GM21447 (cell line): ENCODE results near the gene NHS.

ENCODE experiments used
- ATAC-seq: cut with Tn5 transposase; IDR thresholded peaks from one replicate; pipeline ENCODE4 v1.9.1; 2021; ENCODE audit not compliant: unreplicated experiment

Gene NHS

DNA sequence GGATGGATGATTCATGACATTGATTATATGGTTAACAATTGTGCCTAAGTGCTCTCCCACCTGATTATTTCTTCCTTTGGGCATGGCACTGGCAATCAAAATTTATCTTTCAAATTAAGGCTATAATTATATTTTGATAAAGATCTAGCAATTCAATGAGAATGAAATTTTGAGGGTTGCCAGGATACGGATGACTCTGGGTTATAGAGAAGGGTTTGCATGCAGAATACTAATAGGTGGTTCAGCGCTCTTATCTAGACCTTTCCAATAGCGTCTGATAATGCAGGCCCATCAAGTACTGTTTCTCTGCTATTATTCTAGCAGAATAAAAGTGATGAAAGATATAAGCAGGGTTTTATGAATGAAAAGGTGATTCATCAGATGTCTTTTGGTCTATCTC, 287.4 kb downstream of the NHS start:
- no peak for ATAC-seq

DNA sequence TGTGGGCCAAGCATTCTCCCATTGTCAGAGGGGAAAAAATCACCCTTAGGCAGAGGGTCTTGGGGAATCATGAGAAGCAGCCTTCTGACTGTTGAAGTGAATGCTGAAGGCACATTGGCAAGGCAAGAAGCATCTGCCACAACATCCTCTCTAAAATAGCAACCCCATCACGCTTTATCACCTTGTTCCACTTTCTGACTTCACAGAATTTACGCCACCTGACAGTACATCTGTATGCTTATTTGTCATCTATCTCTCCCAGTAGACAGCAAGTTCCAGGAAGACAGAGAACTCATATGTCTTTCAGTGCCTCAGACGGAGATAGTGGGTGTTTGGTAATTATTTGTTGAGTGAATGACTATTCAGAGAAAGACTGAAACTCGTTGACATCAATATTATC, 293.9 kb downstream of the NHS start:
- no peak for ATAC-seq

DNA sequence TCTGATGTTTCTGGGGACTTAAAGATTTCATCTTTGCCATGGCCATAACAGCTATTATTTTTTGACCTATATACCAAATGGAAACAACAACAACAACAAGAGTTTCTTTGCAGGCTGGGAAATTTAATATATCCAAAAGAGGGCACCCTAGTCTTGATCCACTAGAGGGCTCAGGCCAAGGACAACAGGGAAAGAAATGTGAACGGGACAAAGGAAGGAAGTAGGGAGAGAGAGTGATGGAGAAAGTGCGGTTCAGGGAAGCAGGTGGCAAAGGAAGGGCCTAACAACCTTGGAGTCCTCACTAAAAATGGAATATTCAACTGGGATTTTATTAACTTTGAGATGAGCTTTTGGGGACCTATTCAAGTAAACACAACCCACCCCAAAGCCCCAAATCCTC, 294.5 kb downstream of the NHS start:
- no peak for ATAC-seq

DNA sequence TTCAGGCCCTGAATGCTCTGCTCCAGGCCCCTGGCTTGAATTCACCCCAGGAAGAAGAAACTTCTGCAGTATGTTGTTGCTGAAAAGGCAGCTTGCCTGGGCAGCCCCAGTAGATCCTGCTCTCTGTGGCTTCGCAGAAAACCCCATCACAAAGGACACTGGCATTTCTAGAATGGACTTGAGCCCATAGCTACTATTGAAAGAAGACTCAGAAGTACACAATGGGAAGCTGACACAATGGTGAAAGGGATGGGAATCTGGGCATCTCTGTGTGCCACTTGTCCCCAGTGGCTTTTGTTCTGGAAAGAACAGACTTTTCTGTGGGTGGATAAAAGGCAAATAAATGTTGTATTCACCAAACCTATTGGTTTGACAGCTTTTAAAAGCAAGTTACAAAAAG, 294.9 kb downstream of the NHS start:
- no peak for ATAC-seq

DNA sequence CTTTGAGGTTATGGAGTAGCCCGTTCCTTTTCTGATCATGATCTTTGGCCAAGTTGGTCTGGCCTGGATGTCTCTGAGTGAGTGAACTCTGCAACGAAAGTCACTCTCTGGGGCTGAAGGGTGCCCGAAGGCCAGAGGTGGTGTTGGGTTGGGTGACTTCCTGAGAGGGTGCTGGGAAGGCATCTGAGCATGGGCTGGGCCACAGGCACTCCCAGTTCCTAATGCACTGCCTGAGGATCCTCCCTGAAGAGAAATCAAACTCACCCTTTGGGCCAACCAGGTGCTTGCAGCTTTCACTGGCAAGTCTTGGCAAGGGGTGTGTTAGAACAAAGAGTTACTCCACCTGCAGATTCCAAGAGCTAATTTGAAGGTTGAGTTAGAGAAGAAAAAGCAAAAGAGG, 295.9 kb downstream of the NHS start:
- no peak for ATAC-seq

DNA sequence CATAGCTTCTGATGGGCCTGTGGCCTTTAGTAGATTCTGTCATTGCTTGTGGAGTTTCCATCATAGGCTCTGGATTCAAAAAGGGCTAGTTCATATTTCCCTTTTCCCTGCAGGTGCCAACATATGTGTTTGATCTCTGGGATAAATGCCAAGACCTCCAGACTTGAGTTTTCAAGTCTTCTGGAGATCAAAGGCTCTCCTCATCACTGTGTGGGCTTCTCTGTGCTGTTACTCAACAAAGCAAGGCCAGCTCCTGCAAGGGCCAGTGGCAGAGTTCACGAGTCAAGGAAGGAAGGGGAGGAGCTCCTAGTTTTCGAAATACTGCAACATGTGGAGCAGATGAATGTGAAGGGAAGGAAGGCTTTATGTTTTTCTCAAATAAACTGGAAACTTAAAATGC, 299.6 kb downstream of the NHS start:
- ATAC-seq = no peak

DNA sequence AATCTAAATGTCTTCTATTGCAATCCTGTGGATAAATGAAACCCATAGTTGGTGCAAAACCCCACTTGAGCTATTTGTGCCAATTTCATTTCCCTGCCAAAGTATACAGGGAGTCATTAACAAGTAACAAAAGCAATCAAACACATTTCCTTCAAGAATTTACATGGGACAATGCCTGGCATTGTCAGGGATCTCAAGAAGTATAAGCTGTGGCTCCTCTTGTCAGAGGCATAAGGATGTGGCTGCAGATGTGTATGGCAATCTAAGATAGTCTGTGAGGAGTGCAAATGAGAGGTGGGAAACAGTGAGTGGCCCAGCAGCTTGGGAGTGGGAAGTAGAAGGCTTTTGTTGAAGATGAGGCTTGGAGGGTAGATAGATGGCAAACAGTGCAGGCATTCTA, 304.3 kb downstream of the NHS start:
- no peak for ATAC-seq

DNA sequence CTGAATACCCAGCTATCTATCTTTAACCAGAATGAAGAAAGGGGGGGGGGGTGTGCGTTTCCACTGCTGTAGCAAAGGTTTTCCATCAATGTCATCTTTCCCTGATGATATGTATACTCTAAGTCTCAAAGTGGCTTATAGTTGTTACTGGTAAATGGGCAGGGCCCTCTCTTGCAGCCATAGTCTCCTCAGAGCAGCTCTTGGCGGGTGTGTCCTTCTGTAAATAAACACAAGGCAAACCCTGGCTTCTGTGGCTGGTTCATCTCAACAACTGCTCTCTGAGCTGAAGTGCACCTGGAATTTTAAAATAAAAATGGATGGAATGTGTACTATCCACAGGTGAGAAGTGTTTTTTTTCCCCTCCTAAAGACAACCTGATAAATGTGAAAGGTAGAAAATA, 304.8 kb downstream of the NHS start:
- no peak for ATAC-seq

DNA sequence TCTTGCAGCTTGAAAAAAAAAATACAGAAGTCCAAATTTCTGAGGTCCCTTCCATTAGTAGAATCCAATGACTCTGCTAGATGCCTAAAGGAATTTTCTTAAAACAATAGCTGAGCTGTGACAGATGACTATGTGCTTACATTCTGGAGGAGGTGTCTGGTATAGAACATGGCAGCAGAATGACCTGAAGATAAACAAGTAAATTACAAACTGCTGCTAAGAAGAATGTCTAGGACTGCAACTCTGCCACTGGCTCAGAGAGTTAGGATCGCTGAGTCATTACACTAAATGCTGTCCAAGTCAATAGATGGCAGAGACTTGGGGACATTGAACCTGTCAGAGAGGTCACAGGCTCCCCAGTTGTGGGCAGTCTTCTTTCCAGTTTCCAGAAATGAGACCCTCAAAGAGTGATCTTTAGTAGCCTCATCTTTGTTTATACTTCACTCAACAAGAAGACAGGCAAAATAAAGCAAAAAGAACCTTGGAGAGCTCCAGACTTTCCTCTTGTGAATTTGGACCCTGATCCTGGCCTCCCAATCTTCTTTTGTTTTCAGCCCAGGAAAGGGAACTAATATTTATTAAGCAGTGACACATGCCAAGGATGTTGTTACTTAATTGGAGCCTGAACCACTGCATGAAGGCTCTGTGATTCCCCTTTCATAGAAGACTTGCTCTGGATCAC, 305.9 kb downstream of the NHS start:
- no peak for ATAC-seq

DNA sequence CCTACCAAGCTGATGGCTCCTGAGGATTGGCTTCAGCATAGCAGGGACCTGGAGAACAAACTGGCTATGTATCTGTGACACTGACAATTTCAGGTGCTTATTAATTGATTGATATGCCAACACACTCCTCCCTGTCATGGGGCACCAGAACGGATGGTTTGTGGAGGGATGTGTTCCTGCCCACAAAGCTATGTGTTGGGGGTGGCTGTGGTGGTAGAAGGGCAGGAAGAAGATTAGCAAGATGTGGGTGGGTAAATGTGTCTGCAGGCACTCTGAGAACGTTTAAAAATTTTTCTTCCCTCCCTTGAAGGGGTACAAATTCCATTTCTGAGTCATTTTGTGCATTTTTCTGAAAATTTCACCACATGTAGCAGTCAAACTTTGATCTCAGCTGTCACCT, 307.3 kb downstream of the NHS start:
- ATAC-seq = no peak

DNA sequence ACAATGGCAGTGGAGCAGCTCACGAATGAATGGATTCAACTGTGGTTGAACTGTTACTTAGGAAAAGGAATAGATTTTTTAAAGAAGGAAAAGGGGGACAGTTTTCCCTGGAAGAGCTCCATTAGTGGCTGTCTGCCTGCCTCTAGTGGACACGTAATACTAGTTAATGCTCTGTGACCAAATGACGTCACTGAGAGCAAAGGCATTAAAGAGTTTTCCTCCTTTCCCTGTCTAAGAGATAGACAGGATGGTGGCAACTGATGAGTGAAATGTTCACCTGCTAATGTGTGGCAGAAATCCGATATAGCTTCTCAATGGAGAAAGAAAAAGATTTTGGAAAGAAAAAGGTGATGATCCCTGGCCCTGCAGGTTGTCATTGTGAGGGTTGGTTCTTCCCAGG, 310.0 kb downstream of the NHS start:
- no peak for ATAC-seq

DNA sequence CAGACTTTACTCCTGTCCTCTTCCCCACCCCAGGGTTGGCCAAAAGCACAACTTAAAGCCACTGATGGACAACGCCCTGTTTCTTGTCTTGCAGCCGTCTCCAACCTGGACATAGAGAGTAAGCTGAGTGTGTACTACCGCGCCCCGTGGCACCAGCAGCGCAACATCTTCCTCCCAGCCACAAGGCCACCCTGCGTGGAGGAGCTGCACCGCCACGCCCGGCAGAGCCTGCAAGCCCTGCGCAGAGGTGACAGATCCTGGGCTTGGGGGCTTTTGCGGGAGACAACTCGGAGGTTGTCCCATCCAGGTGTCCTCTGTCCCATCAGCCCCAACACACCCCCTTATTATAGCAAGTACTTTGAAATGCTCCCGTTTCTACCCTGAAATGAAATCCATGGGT, 312.6 kb downstream of the NHS start:
- no peak for ATAC-seq

DNA sequence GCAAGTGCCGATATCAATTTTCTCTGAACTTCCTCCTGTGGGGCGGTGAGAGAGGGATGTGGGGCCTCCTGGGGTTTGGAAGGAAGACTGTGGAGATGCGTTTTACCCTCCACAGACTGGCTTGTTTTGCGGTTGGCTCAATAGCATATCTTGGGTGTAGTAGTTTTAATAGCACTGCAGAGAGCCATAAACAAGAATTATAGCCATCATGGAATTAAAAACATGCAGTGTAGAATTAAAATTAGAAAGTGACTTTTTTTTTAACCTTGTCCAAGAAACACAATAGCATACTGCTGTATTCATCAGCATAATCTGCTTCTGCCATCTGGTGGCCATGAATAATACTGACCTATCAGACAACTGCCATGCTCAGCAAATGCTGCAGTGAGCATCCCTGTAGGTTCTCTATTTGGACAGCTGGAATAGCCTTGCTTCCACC, 315.0 kb downstream of the NHS start:
- no peak for ATAC-seq

DNA sequence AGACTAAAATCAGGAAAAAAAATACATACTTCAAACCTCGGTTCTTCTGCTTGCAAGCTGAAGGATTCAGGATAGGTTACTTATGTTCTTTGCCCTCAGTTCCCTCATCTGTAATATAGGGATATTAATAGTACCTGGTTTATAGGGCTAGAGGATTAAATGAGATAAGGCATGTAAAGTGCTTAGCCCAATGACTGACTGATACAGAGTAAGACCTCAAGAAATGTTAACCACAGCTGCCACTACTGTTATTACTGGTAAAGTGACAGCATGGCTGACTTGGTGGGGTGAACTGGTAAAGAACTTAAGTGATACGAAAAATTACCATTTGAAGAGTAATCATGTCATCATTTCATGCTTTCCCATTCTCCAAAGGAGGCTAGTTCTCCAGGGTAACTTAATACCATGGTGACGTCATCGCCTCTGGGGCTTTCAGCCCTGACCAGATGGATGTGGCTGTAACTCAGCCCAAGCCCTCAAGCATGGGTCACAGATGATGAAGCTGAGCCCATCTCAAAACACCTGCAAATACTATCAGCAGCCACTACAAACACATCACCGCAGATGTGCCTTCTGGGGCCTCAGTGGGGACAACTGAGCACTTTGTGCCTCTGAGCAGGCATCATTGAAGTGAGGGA, 317.8 kb downstream of the NHS start:
- ATAC-seq = no peak

DNA sequence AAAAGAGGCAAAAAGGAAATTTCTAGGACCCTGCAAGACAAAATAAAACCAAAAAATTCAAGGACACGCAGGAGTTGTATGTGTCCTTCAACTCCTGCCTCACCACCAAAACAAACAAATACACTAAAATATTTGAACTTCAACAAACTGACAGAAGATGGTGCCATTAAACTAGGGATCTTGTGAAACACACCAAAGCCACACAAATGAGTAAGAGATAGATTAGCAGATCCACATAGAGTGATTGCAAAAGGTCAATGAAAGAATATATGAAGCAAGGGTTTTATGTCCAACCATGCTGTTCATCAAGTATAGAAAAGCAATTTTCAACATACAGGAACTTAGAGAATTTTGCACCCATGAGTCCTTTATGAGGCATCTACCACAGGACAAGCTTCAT, 322.2 kb downstream of the NHS start:
- ATAC-seq = no peak

DNA sequence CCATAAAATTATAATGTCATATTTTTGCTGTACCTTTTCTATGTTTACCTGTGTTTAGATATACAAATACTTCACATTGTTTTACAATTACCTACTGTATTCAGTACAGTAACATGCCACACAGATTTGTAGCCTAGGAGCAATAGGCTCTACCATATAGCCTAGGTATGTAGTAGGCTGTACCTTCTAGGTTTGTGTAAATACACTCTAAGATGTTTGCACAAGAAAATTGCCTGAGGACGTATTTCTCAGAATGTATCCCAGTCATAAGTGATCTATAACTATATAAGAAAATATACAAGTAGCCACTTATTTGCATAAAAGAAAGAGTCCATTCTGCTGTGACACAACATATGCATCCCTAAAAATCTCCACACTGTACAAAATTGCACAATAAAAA, 326.0 kb downstream of the NHS start:
- ATAC-seq = no peak

DNA sequence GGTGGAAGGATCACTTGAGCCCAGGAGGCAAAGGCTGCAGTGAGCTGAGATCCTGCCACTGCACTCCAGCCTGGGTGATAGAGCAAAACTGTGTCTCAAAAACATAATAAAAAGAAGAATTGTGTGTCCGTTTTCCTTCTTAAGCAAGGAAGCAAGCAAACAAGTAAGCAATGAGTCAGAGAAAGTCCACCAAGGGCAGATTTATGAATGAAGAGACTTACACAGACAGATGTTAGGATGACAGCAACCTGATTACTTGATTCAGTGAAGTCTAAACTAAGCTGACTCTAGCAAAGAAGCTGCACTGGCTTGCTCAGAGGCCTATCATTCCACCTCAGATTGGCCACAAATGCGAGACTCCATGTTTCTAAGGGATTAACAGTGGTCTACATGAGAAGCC, 328.2 kb downstream of the NHS start:
- no peak for ATAC-seq

DNA sequence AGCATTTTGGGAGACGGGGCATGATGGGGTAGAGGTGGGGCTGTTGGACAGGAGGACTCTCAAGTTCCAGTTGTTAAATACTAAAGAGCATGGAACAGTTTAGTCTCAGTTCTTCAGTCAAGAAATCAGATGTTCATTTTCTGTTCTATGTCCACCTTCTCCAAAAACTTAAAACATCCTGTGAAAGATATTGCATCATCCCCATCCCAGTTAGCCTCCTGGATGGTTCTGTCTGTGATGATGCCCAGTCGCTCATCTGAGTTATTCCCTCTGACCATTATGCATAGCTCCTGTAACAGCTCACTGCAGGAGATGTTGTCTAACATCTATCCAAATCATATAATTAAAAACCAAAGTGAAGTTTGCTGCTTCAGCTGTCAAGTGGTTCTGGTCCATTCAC, 330.2 kb downstream of the NHS start:
- no peak for ATAC-seq

DNA sequence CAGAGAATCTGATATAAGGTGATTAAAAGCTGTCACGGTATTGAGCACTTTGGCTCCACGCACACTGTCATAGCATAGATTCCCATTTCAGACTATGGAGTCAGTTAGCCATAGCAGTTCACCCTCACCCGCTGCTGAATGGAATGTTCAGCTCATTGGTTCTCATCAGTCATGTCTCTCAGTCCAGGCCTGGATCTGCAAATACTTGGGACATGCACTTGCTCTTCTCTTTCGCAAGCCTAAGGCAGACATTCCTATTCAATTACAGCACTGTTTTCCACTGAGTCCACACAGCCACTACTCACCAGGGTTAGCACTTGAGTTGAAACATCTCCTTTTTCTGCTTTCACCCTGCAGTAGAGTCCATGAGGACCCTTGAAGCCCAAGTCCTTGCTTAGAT, 331.7 kb downstream of the NHS start:
- no peak for ATAC-seq

DNA sequence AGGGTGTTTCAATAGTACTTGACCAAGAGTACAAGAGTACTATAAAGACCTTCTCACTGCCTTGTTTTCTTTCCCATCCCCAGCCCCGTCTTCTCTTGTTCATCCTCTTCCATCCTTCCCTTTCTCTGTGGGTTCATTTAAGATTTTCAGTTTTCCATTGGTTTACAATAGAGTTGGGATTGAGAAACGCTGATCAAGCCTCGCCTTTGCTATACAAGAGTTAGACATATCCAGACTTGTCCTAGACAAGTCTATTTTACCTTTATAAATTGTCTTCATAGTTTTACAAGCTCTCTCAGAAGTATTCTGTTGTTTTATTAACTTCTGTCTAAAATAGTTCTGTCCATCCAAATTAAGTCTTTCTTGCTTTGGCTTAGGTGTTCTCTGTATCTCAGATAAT, 332.7 kb downstream of the NHS start:
- ATAC-seq = no peak

DNA sequence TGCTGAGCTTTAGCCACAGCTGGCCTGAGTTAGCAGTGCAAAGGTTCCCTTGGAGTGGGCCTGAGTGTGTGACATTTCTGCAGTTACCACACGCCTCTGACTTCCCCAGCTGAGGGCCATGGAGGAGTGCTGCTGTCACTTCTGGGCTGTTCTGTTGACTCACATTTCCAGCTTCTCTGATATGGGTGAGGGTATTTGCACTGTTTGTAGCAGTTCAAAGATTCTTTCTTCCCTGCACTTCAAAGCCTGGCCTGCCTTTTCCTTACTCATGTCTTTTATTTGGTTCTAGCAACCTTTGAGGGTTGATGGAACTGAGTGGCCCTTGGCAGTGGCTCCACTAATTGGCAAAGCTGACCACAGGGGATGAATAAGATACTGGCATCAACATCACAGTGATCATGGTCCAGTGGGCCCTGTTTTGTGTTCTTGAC, 335.9 kb downstream of the NHS start:
- ATAC-seq = no peak

DNA sequence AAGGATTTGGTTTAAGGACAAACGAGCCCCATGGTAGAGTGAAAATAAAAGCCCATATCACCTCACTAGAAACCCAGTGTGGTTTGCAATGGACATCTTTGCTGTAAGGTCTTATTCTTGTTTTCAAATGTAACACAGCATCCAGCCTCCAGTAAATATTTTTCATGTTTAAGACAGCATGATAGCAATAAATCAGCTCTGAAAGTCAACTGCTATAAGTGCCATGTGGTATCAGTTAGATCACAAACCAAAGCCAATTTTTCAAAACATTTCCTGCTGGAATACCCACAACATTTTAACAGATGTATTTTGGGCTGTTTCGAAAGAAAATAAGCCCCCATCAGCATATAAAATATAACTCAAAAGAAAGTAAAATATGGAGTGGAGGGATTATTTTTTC, 338.3 kb downstream of the NHS start:
- no peak for ATAC-seq

DNA sequence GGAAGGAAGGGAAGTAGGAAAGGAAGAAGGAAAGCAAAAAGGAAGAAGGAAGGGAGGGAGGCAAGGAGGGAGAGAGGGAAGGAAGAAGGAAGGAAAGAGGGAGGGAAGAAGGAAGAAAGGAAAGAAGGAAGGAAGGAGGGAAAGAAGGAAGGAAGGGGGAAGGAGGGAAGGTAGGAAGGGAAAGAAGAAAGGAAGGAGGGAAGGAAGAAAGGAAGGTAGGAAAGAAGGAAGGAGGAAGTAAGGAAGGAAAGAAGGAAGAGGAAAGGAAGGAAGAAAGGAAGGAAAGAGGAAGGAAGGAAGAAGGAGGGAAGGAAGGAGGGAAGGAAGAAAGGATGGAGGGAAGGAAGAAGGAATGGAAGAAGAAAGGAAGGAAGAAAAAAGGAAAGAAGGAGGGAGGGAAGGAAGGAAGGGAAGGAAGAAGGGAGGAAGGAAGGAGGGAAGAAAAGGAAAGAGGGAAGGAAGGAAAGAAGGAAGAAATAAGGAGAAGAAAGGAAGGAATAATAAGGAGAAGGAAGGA, 343.7 kb downstream of the NHS start:
- ATAC-seq = no peak
